GM21737 (cell line): ENCODE data around the gene NPM1.
"Not testable (repeated sequence)": the region's sequence is repeated elsewhere in the genome, so short reads cannot be mapped to it uniquely, and the experiment has no call there.

Experiments used
- ATAC-seq: cut with Tn5 transposase; IDR thresholded peaks from one replicate; pipeline ENCODE4 v1.9.1; 2021; ENCODE audit warnings: mild to moderate bottlenecking, moderate library complexity; ENCODE audit not compliant: unreplicated experiment

NPM1 gene

DNA sequence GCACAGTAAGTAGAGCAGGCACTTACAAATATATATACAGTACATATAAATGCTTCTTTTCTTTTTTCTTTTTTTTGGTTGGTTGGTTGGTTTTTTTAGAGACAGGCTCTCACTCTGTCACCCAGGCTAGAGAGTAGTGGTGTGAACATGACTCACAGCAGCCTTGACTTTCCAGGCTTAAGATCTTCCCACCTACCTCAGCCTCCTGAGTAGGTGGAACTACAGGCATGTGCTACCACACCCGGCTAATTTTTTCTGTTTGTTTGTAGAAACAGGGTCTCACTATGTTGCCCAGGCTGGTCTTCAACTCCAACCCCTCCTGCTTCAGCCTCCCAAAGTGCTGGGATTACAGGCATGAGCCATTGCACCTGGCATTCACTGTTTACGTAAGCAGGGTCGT lies 2.6 kb upstream of the NPM1 start:
- ATAC-seq = not testable (repeated sequence)

DNA sequence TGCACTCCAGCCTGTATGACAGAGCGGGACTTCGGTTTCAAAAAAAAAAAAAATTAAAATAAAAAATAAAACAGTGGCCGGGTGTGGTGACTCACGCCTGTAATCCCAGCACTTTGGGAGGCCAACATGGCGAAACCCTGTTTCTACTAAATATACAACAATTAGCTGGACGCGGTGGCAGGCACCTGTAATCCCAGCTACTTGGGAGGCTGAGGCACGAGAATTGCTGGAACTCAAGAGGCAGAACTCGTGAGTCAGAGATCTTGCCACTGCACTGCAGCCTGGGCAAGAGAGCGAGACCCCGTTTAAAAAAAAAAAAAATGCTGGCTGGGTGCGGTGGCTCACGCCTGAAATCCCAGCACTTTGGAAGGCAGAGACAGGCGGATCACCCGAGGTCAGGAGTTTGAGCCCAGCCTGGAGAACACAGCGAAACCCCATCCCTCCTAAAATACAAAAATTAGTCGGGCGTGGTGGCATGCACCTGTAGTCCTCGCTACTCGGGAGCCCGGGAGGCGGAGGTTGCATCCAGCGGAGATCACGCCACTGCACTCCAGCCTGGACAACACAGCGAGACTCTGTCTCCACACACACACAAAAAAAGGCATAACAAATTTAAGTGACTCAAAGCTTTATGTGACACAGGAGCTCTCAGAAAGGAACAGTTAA lies 1.5 kb upstream of the NPM1 start:
- no peak for ATAC-seq

DNA sequence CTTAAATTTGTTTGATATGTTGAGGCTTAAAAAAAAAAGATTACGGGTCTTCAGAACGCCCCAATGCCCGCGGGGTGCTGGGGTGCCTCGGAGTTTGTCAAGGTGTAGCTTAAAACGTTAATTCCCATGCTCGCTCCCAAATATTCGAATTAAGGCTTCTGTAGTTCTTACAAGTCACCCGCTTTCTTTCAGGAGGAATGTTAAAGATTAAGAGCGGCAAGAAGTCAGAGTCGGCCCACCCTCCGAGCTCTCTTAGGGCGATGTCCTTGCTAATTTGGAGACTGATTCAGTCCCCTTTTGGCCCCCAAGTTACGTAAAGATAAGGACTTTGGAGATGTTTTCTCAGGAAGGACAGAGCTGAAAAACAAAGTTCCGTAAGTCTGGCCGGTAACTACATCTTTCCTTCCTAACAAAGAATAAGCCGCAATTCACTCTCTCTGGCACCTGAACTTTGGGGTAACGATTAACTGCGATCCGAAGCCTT lies 746 bp upstream of the NPM1 start:
- no peak for ATAC-seq

DNA sequence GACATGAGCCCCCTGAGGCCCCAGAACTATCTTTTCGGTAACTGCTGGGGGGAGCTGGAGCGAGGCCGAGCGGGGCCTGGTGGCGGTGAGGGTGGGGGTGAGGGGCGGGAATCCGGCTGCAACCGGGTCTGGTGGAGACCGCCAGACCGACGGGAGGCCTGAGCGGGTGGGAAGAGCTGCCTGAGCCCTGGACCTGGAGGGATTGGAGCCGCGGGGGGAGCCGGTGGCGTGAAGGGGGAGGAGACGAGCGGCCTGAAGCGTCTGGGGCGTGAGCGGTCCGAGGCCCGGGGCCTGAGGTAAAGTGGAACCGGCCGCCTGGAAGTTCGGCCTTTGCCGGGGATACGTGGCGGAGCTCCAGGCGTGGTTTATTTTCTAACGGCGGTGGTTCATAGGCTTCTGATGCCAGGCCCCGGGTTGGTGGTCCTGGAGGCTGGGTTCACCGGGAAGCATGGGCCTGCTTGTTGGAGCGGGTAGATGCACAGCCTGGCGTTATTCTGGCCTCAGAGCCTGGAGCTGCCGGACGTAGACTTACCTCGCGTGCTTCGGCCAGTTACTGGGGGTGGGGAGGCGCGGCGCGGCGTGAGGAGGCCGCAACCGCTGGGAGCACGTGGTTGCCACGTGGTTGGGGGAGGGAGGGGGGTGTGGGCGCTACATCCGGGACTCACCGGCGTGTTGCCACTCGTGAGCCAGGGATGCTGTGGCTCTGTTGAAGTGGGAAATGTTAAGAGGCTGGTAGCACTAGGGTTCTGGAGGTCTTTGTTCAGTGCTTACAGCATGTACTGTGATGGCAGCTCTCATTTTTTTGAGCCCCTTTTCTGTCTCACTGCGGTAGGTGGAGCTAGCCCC lies 544 bp downstream of the NPM1 start:
- peak; percentile 34 for ATAC-seq

DNA sequence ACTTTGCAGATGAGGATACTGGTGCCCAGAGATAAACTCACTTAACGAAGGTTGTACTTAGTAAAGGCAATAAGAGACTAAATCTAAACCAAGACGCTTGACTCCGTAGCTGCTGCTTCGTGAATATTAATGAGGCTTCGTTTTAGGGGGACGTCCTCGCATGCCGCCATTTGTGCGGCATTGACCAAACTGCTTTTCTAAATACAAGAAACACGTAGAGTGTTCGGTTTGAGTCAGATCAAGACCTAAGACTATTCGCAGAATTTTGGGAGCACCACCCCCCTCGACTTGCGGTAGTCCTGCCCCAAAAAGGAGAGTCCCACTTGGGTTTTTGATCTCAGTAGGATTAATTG lies 1.1 kb downstream of the NPM1 start:
- ATAC-seq = peak; percentile 0

DNA sequence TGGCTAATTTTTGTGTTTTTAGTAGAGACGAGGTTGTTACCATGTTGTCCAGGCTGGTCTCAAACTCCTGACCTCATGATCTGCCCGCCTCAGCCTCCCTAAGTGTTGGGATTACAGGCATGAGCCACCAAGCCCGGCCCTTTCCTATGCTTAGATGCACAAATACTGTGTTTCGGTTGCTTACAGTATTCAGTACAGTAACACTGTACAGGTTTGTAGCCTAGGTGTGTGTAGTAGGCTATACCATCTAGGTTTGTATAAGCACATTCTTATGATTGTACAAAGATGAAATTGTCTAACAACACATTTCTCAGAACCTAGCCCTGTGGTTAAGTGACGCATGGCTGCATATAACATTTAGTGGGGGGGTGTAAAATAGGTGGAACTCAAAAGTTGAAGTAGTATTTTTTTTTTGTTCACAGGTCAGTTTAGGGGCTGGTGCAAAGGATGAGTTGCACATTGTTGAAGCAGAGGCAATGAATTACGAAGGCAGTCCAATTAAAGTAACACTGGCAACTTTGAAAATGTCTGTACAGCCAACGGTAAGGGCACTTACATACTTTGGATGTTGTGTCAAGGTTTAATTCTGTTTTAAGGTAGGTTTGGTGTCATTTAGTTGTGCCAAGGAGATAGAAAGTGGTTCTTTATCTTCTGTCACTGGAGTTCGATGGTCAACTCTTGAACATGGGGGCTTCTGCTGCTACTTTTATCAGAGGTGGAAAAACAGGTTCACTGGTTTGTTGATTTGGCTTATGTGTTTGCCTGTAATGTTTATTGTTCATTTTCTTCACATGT lies 3.4 kb downstream of the NPM1 start:
- ATAC-seq = no peak

DNA sequence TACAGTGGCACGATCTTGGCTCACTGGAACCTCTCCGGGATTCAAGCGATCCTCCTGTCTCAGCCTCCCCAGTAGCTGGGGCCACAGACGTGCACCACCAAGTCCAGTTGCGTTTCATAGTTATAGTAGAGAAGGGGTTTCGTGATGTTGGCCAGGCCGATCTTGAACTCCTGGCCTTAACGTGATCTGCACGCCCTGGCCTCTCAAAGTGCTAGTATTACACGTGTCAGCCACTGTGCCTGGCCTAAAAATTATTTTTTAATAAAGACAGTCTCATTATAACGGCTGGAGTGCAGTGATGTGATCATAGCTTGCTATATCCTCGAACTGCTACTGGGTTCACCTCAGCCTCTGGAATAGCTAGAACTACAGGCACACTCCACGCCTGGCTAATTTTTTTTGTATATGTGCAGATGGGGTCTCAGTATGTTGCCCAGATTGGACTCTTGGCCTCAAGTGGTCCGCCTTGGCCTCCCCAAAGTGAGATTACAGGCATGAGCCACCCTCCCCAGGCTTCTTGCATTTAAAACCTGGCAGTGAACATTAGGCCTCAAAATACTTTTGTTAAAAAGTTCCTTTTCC lies 4.4 kb downstream of the NPM1 start:
- ATAC-seq = no peak

DNA sequence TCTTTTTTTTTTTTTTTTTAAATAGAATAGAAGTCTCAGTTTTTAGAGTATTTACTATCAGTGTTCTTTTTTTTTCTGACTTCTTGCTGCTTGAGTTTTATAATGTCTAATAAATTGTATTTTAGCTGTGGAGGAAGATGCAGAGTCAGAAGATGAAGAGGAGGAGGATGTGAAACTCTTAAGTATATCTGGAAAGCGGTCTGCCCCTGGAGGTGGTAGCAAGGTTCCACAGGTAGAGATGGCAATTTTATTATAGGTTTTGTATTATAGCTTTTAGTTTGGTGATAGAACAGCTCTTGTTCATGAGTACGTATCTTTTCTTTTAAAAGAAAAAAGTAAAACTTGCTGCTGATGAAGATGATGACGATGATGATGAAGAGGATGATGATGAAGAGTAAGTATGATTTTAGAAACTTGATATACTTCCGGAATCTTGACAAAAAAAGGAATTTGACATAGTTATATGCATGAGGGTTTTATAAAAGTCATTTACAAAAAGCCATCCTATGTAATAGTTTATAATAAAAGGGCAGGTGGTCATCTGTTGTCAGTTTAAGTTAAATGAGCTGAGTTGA lies 5.0 kb downstream of the NPM1 start:
- no peak for ATAC-seq

DNA sequence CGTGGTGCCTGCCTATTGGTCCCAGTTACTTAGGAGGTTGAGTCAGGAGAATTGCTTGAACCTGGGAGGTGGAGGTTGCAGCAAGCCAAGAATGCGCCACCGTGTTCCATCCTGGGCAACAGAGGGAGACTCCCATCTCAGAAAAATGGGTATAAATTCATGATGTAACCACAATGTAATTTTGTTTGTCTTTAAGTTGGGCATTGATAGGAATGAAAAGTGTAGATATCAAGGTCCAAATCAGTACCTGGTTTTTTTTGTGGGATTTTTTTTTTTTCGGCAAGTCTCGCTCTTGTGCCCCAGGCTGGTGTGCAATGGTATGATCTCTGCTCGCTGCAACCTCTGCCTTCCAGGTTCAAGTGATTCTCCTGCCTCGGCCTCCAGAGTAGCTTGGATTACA lies 7.4 kb downstream of the NPM1 start:
- ATAC-seq = no peak

DNA sequence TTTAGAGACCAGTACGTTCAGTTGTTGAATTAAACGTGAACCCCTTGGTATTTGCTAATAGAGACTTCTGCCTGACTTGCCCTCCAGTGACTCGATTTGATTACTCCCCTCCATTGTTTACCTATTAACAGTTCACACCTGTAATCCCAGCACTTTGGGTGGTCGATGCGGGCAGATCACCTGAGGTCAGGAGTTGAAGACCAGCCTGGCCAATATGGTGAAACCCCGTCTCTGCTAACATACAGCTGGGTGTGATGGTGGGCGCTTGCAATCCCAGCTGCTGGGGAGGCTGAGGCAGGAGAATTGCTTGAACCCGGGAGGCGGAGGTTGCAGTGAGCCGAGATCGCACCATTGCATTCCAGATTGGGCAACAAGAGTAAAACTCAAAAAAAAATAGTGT lies 8.9 kb downstream of the NPM1 start:
- ATAC-seq = not testable (repeated sequence)

DNA sequence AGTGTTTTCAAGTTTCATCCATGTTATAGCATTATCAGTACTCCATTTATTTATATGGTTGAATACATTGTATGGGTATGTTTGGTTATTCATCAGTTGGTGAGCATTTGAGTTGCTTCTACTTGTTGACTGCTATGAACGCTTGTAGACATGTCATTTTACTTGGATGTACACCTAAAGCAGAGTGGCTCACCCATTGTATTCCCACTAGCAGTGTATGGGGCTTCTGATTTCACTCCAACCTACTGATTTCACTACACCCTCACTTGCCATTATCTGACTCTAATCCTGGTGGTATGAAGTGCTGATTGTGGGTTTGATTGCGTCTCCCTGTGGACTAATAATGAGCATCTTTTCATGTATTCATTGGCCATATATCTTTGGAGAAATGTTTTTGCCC lies 9.5 kb downstream of the NPM1 start:
- no peak for ATAC-seq

DNA sequence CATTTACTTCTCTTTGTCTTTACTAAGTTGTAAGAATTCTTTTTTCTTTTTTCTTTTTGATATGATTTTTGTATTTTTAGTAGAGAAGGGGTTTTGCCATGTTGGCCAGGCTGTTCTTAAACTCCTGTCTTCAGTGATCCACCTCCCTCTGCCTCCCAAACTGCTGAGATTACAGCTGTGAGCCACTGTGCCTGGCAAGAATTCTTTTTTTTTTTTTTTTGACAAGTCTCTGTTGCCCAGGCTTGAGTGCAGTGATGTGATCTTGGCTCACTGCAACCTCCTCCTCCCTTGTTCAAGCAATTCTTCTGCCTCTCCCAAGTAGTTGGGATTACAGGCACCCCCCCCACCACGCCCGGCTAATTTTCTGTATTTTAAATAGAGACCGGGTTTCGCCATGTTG lies 9.9 kb downstream of the NPM1 start:
- ATAC-seq = no peak

DNA sequence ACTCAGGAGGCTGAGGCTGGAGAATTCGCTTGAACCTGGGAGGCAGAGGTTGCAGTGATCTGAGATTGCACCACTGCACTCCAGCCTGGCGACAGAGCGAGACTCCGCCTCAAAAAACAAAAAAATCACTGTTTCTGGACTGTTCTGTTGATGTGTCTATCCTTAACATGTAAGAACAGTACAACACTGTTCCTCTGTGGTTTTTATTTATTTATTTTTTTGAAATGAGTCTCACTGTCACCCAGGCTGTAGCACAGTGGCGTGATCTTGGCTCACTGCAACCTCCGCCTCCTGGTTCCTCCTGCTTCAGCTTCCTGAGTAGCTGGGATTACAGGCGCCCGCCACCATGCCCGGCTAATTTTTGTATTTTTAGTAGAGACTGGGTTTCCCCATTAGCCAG lies 11.0 kb downstream of the NPM1 start:
- not testable (repeated sequence) for ATAC-seq

DNA sequence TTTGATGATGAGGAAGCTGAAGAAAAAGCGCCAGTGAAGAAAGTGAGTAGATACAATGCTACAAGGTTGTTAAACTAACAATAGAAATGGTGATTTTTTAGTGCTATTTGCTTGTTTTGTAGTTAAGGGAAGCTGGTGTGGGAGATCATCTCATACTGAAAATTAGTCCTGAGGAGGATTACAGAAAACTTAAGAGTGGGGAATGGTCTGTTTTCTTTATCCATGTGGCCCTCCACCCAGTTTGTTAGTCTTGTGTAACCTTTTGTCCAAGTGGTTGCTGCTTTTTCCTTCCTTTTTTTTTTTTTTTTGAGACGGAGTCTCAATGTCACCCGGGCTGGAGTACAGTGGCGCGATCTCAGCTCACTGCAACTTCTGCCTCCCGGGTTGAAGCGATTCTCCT lies 12.5 kb downstream of the NPM1 start:
- ATAC-seq = no peak

DNA sequence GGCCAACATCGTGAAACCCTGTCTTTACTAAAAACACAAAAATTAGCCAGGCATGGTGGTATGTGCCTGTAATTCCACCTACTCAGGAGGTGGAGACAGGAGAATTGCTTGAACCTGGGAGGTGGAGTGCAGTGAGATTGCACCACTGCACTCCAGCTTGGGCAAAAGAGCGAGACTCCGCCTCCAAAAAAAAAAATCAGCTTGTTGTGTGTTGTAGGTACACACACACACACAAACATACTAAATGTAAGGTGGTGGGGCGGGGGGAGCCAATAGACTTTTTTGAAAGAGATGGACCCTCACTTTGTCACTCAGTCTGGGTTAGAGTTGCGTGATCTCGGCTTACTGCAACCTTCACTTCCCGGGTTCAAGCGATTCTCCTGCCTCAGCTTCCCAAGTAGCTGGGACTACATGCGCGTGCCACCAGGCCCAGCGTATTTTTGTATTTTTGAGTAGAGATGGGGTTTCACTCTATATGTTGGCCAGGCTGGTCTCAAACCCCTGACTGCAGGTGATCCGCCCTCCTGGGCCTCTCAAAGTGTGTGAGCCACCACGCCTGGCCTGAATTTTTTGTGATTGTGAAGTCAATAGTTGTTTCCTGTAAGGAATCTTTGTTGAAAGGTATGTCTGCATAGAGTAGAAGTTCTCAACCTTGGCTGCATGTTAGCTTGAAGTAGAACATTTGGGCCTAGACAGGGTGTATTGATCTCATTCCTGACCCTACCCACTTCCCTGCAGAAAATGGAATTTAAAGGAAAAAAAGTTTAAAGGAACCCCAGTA lies 13.7 kb downstream of the NPM1 start:
- no peak for ATAC-seq

DNA sequence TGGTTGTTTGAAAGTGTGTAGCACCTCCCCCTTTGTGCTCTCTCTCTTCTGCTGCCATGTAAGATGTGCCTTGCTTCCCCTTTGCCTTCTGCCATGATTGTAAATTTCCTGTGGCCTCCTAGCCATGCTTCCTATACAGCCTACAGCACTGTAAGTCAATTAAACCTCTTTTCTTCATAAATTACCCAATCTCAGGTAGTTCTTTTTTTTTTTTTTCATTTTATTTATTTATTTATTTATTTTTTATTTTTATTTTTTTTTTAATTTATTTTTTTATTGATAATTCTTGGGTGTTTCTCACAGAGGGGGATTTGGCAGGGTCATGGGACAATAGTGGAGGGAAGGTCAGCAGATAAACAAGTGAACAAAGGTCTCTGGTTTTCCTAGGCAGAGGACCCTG lies 15.1 kb downstream of the NPM1 start:
- ATAC-seq = not testable (repeated sequence)

DNA sequence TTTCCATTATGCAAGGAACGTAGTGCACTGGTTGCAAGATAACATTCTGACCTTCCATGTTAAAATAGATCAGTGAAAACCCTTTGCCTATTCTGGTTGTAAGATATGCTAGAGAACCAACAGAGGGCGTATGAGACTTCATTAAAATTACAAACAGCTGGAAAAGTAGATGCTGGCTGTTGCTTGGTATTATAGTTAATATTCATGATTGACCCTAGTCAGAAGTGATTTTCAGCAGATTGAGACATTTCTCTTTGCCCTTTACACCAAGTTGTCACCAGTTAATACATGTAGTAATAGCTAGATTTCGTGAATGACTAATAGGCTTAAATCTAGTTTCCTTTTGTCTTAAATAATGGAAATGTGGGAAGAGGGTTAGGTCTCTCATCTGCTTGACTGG lies 18.0 kb downstream of the NPM1 start:
- no peak for ATAC-seq

DNA sequence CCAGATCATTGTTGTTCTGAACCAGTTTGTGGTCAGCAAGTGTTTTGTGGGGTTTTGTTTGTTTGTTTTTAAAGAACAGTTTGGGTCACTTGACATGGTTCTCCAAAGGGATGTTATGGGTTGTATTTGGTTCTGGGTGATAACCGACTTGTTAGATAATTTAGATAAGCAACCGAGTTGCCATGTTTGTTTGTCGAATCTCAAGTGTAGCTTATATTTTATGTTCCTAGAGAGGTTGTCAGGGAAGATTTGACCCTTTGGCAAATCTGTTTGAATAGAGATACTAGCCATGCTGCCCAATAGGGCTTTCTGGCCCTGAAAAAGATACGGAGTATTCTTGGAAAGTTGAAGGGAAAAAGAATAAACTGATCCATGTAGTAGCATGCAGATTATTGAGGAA lies 19.6 kb downstream of the NPM1 start:
- ATAC-seq = no peak

DNA sequence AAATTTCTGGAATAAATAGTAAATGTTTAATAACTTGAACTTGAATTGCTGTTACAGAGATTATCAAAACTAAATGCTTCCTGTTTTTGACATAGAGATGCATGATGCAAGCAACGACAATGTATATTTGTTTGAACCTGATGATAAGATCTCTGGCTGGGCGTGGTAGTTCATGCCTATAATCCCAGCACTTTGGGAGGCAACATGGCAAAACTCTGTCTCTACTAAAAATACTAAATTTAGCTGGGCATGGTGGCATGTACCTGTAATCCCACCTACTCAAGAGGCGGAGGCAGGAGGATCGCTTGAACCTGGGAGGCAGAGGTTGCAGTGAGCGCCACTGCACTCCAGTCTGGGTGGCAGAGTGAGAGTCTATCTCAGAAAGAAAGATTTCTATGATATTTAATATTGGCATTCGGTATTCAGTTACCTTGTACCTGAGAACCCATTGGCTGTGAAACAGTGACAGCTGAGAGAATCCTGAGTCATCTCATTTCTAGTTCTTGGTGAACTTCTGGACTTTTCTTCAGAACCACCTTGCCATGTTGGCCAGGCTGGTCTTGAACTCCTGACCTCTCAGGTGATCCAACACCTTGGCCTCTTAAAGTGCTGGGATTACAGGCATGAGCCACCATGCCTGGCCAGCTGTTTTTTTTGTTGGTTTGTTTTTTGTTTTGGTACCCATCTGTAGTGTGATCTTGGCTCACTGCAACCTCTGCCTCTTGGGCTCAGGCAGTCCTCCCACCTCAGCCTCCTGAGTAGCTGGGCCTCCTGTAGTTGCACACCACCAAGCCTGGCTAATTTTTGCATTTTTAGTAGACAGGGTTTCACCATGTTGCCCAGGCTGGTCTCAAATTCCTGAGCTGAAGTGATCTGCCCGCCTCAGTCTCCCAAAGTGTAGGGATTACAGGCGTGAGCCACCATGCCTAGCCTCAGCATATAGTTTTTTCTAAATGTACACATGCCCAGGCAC lies 21.8 kb downstream of the NPM1 start:
- no peak for ATAC-seq
